Islet precursor cell (in vitro differentiated cells): ENCODE measurements around the gene ANXA1.

ENCODE experiments used
- DNase-seq: peaks from one replicate; pipeline ENCODE4 v3.0.0-alpha.2; 2018

ANXA1 gene

DNA sequence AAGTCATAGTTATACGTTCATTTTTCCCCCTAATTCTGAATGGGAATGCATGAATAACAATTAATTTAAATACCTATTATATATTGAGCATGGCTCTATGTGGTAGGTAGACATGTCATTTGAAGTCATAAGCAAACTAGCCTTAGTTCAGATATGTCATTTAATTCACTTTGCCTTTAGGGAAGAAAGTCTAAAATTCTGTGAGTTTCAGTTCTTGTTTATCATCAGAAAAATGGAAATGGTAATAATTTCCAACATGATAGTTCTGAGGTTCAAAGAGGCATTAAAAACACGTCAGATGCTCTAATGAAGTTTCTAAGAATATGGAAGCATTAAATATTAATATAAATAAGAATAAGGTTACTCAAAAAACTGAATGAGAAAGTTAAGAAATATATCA is 13.1 kb upstream of the ANXA1 start:
- no peak for DNase-seq

DNA sequence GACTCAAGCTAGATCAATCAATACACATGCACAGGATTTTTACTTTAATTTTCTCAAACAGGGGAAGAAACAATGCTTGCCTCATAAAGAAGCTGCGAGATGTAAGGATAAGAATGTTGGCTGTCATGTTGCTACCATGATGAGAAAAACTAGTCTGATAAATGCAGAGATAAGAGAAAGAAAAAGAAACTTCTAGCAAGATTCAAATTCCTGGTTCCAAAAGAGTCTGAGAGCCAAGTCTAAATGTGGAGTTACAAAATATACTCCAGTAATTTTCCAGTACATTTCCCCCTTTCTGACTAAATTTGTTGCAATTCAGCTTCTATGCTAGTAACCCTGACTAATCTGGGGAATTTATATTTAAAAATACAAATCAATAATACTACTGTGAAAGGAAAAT is 10.4 kb upstream of the ANXA1 start:
- DNase-seq: no peak

DNA sequence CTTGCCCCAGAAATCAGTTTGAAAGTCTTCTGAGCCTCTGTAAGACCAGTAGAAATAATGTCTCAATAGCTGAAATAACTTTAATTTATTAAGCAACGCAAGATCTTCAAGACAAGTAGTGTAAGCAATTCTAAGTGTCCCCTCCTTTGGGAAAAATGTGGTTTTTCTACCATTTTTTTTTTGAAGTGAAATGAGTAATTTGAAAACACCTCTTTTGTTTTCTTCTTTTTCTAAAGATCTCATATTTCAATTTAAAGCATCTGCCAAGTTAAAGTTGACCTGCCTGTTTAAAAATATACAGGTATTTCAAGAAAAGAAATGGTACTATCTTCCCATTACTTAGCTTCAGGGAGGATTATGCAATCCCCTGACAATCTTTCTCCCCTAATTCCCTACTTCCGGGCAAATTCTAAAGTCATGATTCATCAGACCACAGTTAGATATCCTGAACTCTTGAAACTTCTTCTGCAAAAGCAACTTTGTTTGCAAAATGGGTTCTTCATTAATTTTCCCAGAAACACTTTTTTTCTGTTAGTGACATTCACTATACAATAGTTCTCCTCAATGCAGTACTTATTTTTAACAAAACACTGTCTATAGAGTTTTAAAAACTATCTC is 7.8 kb upstream of the ANXA1 start:
- DNase-seq: no peak

DNA sequence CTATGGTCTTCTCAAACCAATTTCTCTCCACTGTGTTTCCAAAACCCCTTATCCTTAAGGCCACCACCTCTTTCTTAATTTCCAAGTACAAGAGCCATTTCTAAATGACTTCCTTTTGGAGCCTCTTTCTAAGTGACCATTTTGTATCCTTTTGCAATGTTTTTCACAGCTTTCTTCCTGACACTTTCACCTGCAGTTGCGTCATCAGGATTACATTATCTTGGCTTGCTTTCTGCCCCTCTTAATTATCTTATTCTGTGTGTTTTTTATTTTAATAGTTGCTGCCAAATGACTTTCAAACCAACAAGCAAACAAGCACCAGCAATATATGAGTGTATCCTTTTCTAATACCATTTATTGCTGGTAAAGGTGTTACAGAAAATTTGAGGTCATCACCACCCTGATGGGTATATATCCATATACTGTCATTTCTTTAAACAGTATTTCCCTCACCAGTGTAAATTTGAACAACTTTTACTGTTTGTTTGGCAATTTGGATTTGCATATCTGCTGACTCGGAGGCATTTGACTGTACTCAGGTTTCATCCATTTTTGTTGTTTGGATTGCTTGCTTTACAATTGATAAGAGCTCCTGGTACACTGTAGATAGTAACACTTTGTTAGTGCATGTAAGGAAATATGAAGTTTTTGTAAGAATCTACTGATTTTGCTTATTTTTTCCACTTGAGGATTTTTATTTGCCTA is 5.4 kb upstream of the ANXA1 start:
- no peak for DNase-seq

DNA sequence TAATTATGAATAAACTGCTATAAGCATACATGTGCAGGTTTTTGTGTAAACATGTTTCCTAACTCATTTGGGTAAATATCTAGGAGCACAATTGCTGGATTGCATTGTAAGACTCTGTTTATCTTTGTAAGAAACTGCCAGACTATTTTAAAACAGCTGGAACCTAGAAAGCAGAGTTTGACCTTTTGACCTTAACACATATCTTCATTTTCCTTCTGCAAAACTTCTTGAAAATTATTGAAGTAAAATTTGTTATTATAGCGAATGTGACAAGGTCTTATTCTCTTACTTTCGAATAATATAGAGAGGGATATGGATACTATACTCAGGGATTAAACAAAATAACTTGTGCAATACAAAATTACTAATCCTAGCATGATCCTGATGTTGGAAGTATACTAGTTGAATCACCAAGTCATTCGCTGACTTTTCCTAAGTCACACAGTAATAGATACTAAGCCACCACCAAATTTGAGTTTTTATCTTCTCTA is 3.2 kb upstream of the ANXA1 start:
- DNase-seq: no peak

DNA sequence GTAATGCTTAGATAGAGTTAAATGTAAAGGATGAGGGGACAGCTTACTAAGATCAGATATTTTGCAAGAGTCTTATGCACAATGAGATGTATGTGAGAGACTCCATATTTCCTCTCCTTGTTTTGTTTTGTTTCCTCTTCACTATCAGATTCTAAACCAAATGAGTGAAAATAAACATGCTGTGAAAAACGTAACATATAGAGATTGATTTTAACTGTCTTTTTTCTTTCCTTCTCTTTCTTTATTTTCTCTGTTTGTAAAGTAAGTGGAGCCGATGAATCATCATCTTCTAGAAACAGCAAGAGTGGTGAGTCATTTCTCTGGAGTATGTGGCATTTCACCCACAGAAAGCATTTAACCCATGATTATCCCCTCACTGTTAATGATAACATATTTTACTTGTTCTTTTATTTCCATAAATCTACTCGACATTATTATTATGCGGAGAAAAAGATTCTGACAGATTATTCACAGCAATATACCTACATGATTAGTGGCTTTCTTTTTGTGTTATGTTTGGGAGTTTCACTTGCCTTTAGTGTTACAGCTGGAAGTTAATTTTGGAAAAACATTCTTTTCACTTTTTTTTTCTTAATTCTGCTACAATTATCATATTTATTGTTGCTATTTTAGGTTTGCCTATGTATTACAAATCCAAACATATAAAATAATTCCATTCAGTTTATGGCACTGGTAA is 2.1 kb upstream of the ANXA1 start:
- no peak for DNase-seq

DNA sequence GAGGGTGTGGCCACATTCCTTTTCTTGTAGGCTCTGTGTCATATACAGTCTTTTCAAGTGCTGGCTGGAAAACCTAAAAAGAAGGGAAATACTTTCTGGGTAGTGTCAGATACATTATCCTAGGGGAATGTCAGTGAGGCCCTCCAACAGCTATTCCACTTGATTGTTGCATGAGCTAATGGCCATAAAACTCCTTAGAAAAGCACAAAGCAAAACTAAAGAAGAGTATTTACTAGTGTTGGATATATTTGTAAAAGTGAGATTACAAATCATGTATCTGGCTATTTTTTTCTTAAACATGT is 829 bp downstream of the ANXA1 start:
- no peak for DNase-seq

DNA sequence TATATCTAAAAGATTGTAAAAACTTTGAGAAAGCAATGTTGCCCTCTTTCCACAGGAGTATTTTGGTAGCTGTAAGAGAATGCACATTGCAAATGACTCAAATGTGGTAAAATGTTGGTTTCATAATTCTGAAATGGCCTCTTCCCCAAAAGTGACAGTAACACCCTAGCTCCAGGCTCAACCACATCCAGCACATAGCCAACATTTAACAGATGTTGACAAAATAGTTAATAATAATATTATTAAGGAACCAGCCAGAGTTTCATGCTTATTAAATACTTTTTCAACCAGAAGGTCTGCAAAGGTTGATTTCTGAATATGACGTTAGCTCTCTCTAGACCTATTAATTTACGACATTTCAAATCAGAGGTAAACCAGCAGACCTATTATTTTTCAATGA is 1.3 kb downstream of the ANXA1 start:
- DNase-seq: no peak

DNA sequence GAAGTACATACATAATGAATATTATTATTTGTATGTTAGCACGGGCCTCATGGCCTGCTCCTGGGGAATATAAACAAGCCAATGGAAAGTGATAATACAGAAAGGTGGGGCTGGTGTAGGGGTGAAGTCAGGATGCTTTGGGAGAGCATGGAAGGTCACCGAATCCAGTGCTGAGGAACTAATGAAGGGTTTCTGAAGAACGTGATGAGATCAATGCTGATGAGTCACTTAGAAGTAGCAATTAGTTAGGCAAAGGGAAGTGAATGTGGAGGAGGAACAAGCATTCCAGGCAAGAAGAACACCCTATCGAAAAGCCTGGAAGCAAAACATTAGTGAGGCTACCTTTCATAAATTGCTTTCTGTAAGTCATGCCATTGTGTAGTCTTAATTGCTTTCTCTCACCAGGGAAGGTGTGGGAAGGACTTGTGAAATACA is 2.1 kb downstream of the ANXA1 start:
- peak; percentile 77 for DNase-seq

DNA sequence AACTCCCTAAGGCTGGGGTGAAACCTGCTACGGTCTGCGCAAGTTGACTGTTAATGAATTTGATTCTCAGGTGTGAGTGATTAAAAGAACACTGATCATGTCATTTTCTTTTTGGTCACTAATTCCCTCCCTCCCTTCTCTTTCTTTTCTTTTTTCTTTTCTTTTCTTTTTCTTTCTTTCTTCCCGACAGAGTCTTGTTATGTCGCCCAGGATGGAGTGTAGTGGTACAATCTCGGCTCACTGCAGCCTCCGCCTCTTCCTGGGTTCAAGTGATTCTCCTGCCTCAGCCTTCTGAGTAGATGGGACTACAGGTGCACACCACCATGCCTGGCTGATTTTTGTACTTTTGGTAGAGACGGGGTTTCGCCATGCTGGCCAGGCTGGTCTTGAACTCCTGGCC is 2.6 kb downstream of the ANXA1 start:
- no peak for DNase-seq

DNA sequence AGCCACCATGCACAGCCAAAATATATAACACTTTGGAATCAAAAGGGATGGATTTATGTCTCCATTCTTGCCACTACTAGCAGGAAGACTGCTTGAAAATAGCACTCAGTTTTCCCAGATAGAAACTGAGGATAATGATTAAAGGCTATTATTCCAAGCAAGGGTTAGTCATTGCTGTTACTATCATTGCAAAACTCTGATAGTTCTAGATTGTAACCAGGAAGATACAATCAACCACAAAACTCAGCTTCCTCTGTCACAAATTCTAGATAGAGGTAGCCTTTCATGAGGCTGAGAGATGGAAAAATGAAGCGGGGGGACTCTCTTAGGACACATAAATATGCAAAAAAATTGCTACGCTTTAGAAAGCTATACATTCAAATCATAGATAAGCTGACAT is 3.1 kb downstream of the ANXA1 start:
- DNase-seq: no peak

DNA sequence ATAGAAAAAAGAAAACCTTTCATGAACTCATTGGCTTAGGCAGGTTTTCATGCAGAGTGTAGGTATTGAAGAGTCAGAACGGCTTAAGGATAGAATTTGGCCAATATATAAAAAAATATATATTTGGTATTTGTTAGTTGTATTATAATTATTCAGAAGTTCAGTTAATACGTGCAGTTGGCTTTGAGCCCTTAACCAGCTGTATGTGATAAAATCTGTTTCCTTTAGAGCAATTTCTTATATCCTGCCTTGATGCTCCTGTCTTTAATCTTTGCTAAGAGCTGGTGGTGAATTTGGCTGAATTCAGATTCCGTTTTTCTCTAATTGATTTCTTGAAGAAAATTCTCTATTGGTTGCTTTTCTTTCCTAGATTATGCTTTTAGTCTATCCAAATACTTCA is 3.7 kb downstream of the ANXA1 start:
- DNase-seq: no peak

DNA sequence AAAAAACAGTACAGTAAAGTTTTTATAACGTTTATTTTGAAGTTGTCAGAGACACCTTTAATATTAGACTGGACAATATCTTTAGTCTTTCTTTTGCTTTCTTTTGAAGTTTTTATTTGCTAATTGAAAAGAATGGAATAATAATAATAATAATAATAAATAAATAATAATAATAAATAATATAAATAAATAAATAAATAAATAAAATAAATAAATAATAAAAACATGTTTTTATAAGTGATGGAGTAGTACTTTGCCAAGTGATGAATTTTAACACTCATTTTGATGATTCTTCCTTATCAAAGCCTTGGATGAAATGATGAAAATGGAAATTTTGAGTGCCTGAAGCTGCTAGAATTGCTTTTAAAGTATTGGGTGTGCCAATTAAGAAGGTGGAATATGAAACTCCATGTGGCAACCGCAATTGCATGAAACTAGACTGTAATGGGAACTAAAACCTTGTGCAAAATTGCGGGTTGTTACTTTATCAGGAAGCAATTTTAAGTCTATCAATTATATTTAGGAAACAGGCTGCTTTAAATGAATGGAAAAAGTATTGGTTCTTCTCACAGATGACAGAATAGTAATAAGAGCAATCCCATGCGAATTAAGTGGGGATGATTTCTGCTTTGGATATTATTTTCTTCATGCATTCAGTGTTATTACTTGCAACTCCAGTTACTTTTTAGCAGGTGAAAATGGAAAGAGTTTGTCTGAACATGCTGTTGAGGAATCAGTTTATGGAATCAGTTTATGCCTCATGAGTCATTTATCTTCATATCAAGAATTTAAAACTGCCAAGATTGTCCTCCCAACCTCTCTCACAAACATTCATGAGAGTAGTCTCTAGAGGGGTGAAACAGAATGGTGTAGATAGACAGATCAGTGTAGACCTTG is 4.6 kb downstream of the ANXA1 start:
- DNase-seq: no peak

DNA sequence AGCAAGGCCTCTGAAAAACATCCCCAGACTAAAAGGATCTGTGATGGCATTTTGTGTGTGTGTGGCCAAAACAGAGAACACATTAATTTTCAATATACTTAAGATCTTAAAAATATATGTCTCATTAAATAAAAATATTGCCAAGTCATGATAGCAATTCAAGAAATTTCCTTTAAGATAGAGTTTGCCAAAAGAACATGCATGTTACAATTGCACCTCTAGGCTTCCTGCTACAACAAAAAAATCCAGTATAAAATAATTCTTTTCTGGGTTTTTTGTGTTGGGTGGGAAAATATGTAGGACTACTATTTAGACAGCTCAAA is 5.2 kb downstream of the ANXA1 start:
- DNase-seq: no peak

DNA sequence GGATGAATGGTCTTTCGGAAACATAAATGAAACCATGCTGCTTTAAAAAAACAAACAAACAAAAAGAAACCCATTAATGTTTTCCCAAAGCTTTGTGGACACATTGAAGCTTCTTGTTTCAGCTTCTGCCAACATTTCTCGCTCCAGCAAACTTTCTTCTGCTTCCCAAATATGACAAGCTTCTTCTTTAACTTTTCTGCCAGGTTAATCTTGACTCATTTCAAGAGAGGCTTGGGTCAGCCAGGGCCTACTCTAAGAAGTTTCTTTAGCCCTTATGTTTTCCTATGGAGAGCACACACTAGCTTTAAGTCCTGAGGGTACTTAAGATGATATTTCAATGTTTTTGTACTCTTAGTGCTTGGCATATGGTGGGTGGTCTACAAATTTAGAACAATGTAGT is 6.1 kb downstream of the ANXA1 start:
- DNase-seq: no peak

DNA sequence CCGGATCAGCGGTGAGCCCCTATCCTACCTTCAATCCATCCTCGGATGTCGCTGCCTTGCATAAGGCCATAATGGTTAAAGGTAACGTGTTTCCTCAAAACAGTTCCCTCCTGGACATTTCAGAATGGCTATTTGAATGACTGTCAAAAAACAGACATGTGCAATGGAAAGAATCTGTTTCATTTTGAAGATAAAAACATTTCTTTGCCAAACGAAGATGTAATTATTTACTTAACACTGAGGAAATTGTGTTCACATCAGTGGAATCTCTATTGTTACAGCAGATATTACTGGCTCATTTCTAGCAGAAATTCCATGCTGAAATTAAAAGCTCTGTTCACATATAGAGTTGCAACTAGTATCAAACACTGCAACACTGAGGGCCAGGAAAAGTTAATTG is 7.1 kb downstream of the ANXA1 start:
- no peak for DNase-seq

DNA sequence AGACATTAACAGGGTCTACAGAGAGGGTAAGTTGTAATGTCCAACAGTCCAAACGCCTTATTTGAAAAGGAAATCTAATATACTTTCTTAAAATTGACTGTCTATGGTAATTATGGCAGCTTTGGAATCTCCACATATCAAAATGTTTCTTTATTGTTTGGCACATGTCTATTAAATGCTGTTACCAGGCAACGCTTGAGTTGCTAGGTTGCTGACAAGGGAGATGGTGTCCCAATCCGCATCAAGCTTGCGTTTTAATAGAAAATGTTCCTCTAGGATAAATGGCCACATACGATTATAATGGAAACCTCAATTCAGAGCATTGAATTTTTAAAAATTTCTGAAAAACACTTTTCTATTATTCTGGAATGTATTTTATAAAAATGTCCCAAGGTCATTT is 9.2 kb downstream of the ANXA1 start:
- DNase-seq: no peak

DNA sequence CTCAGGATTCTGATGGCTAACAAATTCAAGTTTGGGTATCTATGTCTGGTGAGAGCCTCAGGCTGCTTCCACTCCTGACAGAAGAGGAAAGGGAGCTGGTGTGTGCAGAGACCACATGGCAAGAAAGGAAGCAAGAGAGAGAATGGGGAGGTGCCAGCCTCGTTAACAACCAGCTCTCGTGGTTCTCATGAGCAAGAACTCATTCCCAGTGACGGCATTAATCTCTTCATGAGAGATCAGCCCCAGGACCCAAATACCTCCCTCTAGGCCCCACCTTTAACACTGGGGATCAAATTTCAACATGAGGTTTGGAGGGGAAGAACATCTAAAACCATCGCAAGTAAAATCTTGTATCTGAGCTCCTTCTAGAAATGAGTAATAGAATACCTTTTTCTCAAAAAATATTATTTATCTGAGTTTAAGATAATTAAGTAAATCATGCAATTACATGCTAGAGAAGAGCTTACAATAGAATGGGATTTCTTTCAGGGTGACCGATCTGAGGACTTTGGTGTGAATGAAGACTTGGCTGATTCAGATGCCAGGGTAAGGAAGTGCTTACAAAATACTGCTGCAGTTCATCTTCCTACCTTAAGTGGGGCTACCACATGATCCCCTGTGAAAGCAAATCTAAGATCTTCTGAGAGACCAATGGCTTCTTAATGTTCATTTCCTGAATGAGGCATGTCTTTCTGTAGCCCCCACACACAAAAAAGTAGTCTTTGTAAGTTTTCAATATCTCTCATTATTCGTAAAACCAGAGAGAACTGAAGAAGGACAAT is 11.5 kb downstream of the ANXA1 start:
- DNase-seq: no peak

DNA sequence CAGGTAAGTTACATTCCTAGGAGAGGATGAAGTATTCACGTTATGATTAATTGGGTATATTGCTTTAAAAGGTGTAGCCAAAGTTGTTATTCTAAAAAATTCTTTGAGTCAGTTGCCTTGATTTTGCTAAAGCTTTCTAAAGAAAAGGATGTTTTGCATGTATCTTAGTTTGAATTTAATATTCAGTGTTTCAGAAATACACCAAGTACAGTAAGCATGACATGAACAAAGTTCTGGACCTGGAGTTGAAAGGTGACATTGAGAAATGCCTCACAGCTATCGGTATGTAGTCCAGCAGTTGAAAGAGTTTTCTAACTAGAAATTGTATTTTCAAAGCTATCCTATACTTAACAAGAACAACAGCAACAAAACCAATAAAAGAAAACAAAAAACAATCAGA is 14.2 kb downstream of the ANXA1 start:
- DNase-seq: no peak

DNA sequence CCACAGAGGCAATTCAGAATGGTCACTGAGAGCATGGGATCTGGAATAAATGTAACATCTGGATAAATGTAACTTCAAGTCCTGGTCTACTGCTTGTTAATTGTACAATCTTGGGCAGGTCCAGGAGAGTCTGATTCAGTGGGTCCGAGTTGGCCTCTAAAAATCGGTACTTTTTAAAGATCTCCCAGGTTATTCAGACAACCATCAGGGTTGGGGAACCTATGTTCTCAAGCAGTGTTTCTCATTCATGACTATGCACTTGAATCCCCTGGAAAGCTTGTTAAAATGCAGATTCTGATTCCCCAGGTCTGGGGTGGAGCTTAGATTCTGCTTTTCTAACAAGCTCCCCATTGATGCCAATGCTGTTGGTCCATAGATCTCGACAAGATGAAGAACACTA is 14.8 kb downstream of the ANXA1 start:
- no peak for DNase-seq

DNA sequence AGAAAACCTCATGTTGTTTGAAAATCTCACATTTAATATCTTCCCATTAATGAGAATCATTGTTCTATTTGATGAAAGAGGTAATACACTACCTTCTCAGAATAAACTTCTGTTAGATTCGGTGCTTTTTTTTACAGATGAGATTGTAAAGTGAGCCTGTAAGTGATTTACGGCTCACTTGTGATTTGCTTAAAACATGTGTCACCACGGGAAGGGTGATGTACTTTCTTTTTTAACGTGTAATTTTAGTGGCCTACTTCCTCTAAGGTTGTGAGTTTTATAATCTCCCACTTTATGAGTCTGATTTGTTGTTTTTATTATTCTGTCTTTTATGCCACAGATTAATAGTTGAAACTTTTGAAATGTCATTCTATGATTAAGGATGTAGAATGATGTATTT is 15.9 kb downstream of the ANXA1 start:
- no peak for DNase-seq

DNA sequence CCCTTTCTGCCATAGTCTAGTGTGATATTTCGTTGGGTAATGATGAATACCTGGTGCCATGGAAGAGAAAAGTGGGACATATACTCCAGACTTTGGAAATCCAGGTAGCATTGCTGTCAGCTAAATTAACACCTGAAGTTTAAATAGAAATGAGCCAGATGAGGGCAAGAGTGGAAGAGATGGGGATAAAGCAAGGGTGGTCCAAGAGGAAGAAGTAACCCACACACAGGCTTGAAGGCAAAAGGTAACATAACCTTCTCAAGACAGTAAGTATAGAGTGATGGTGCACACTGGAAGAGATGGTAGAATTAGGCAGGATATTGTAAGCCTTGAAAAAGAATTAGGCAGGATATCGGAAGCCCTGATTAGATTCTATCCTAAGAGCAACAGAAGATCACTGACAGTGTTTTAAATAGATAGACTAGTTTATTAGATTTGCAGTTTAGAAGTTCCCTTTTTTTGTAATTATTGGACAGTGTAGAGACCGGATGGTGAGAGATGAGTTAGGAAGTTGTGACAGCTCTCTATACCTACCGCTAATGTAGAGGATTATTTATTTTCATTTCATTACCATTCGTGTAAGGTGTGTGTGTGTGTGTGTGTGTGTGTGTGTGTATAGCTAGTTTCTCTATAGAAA is 16.8 kb downstream of the ANXA1 start:
- no peak for DNase-seq
